GM21526 (cell line): ENCODE measurements around the gene ST3GAL3.

Experiments
- ATAC-seq: cut with Tn5 transposase; IDR thresholded peaks from one replicate; pipeline ENCODE4 v1.9.1; 2021; ENCODE audit warnings: moderate library complexity; ENCODE audit not compliant: unreplicated experiment, low FRiP score

ST3GAL3 gene

DNA sequence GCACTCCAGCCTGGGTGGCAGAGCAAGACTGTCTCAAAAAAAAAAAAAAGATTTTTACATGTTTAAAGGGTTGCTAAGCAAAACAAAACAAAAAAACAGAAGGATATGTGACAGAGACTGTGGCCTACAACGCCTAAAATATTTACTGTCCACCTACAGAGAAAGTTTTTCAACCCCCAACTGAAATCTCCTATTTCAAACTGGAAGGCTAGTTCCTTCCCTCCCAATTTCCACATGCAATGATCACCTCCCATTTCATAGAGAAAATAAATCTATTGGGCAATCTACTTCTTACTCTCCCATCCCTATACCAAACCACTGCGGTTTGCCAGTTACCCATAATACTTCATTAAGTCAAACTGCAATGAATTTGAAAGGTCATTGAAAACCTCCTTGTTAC, 74.2 kb downstream of the ST3GAL3 start:
- ATAC-seq = no peak

GRCh38 chr1:43783096-43783670, 75.8 kb downstream of the ST3GAL3 start:
- ATAC-seq = no peak

DNA sequence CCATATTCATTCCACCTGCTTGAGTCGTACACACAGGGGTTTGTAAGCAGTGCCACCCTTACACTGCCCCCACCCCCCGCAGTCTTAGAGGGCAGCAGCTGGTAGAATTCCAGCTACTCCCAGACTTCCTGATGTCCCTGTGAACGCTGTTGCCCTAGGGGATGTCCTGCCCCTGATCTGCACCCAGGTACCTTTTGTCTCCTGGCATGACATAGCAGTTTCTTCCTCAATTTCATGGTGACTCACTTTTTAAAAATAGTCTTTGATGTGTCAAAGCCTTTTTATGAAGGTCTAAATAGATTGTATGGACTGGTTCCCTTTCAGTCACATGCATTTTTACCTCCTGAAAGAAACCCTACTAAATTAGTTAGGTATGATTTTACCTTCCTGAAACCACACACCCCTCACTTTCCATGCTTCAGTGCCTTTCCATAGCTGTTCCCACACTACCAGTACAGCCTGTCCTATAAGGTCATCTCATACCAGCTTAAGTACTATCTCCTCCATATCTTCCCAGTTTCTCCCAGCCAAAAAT, 76.4 kb downstream of the ST3GAL3 start:
- ATAC-seq = no peak

GRCh38 chr1:43786201-43786958, 79.0 kb downstream of the ST3GAL3 start:
- ATAC-seq = no peak

GRCh38 chr1:43786960-43787359, 79.6 kb downstream of the ST3GAL3 start:
- ATAC-seq = no peak

GRCh38 chr1:43789604-43790550, 82.5 kb downstream of the ST3GAL3 start:
- no peak for ATAC-seq

DNA sequence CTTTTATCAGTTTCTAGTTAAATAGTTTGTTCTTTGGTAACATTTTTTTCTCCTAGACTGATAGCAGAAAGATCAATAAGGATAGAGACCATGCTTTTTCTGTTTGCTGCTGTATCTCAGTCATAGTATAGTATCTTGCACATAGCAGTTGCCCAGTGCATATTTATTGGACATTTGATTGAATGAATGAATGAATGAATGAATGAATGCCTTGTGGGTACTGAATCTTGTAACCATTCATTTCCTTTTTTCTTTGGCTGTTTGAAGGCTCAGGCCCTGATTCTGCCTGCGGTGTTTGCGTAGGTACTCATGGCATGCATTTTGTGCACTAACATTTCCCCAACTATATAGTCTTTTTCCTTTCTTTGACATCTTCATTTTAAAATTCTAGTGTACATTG, 83.9 kb downstream of the ST3GAL3 start:
- ATAC-seq = no peak

DNA sequence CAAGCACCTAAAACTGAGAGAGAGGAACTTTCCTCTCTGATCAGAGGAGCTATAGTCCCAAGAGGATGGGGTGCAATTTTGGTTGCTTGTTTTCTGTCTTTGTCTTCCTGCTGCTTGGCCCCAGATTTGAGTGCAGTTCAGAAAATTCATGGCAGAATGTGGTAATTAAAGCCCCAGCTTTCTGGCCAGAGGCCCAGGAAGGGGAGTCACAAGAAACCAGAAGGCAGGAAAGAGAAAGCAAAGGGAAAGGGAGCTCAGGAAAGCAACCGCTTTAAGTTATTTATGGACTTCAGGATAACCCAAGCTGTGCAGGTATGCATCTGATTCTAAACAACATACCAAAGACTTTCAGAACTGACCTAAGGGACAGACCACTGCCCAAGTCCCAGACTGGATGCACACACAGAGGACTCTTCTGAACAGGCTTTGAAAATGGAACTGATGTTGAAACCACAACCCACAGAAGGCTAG, 88.8 kb downstream of the ST3GAL3 start:
- no peak for ATAC-seq

- no peak for ATAC-seq
Measured at GRCh38 chr1:43797891-43798290, 90.6 kb downstream of the ST3GAL3 start.

DNA sequence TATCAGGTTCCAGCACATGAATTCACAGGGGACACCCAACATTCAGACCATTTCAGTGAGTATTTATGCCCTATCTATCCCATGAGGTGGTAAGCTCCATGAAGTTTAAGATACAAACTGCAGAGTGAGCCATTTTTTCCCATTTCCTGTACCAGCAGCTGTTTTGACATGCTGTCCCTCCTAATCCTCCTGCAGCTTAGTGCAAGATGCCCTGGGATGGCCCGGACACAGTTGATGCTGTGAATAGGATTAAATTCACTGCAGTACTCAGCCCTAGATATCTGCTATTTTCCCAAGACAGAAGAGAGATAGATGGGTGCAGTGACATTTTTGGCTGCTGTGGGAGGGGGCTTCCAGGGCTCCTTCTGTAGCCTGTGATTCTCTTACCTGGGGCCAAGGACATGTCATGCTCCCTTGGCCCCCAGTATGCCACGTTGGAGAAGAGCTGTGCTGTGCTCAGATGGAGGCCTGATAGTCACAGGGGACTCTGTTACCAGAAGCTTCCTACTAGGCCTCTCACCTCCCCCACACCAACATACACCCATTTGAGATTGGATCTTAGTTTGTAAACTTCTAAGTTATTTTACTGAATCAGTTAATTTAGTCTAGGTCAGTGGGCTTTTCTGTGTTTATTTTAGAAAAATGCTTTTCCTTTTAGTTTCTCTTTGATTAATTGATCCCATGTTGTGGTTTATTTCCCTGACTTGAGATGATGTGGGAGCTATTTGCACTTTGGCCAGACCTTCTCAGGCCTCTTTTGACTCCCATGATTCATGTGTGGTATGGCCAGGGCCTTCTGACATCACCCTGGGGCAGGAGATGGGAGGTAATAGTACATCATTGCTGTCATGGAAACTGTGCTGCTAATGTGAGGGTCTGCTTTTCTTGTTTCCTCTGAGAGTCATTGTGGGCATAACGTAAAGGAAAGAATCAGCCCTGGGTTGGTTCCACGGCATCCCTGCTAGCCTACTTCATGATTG, 92.6 kb downstream of the ST3GAL3 start:
- no peak for ATAC-seq

DNA sequence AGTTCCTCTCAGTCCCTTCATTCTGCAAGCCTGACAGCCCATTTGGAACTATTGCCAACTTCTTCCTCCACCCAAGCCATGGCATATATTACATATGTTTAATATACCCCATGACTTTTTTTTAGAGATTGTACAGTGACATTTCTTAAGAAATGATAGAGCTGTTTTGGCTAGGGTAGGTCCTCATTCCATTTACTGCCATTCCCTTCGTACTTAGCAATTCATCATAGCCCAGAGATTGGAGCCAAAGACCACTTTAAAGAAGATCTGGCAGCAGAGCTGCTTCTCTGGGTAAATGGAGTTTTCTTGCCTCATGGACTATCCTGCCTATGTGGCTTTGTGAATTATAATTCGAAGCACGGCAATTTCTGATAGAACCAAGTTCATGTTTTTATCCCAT, 93.4 kb downstream of the ST3GAL3 start:
- no peak for ATAC-seq

- ATAC-seq = no peak
Measured at GRCh38 chr1:43801203-43801602, 93.9 kb downstream of the ST3GAL3 start.

DNA sequence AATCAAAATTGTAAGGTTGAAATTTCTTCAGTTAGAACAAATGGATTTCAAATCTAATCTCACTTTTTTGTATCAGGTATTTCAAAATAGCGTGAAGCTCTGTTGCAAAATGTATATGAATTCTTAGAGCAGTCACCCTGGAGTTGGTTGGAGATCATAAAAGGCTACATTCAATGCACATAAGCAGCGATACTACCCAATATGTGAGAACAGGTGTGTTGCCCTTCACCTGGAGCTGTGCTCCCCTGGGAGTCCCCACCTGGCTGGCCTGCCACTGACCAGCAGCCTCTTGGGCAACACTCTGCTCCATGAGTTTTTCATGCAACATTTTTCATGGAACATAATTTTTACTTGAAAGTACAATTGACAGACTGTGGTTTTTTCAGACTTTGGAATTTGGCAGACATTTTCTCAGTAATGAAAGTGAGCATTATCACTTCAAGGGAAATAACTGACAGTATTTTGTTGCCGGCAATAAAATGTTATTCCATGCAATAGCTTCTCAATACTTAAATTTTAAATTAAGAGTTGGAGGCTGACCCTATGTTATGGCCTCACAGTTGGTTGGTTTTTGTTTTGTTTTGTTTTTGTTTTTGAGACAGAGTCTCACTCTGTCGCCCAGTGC, 95.1 kb downstream of the ST3GAL3 start:
- ATAC-seq = no peak

GRCh38 chr1:43803105-43803504, 95.8 kb downstream of the ST3GAL3 start:
- no peak for ATAC-seq

DNA sequence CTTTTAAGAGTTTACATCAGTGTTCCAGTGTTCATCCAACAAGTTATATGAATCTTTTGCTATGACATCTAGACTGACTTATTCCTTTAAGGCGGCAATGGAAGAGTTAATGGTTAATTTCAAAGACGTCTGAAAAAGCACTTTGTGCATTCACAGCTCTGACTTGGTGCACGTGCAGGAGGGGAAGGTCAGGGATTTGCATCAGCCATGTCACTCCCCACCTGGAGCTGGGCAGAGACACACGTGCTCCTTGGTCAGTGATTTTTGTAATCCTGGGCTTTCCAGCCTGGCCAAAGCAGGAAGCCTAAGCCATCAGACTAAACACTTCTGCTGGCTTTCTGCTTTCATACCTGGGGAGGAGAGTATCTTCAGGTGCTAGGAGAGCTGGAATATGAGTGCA, 96.3 kb downstream of the ST3GAL3 start:
- no peak for ATAC-seq

GRCh38 chr1:43804569-43804968, 97.2 kb downstream of the ST3GAL3 start:
- ATAC-seq = no peak

DNA sequence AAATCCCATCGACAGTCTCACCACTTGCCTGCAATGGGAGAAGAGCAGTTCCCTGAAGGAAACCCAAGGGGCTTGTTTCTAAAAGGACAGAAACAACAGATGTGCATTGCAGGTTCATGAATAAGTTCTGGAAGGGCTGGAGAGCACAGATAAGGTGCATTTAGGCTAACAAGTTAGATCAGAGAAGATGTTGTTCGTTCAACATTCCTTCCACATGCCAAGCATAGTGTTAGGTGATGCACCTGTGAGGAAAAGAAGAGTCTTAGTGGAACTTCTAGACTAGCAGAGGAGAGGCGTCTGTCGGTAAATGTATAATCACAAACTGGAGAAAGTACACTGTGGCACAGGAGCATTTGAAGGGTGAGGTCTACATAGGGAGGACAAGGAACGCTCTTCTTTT, 98.0 kb downstream of the ST3GAL3 start:
- no peak for ATAC-seq

DNA sequence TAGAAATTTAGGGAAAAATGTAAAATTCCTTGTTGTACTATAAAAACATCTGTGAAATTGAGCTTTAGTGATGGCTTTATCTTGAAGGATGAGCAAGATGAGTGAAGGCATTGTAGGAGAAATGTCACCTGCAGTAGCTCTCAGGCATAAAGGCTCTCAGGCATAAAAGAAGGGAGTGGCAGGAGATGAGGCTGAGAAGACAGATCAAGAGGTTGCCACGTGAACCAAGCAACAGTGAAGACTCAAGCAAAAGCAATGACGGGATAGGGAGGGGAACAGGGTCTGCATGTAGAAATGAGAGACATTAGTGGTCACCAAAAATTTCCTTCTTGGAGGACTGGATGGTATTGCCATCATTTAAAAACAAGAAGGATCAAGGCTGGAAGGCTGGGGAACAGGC, 98.8 kb downstream of the ST3GAL3 start:
- ATAC-seq = no peak

- ATAC-seq = no peak
Measured at GRCh38 chr1:43809097-43809673, 101.8 kb downstream of the ST3GAL3 start.
